B cell (primary cell): ENCODE measurements around the gene STARD9. TPM values are rescaled to one million over a fixed set of nuclear protein-coding genes. Genes with fewer than 3 reads are reported as not detected.

Source experiments
- ATAC-seq: fragments of 200-7000 bp; cut with Tn5 transposase; one replicate; pipeline ENCODE4 v1.10.0; 2021; ENCODE audit warnings: low read depth, mild to moderate bottlenecking, moderate number of reproducible peaks, moderate library complexity
- CTCF ChIA-PET: fragments of 350-600 bp; sonication (Branson Sonifier 250); formaldehyde crosslinking; loops from one replicate; lab custom pipeline; 2021; ENCODE audit warnings: antibody characterized with exemption, inconsistent platforms; lab: Charles Lee
- POLR2A ChIA-PET: fragments of 350-600 bp; sonication (Branson Sonifier 250); formaldehyde crosslinking; loops from one replicate; lab custom pipeline; 2021; ENCODE audit warnings: antibody characterized with exemption; lab: Charles Lee
- DNase-seq: peaks from one replicate; pipeline ENCODE4 v3.0.0; 2013
- H2AFZ ChIP-seq: 2 replicates; pipeline ENCODE4 v1.6.1; 2012; ENCODE audit warnings: mild to moderate bottlenecking, low read depth, low read length; ENCODE audit not compliant: insufficient read depth, poor library complexity, severe bottlenecking
- H3K27ac ChIP-seq, 2 donors: 1 replicate in 1 of 2; 2 replicates in 1 of 2; pipeline ENCODE4 v1.5.1; 2012 to 2013; ENCODE audit warnings: low read length in 2 of 2, mild to moderate bottlenecking in 2 of 2, moderate library complexity in 1 of 2
- H3K27me3 ChIP-seq, 4 experiments: fragments of 200-600 bp in 1 of 4; sonication (generic) in 1 of 4; replicated peaks in 1 of 4; 1 replicate in 2 of 4; 2 replicates in 2 of 4; pipeline versions ENCODE4 v1.6.1 to v1.7.0; 2013 to 2016; ENCODE audit warnings: low read length in 3 of 4, mild to moderate bottlenecking in 2 of 4, mixed read lengths in 1 of 4, moderate library complexity in 1 of 4; ENCODE audit not compliant: insufficient read depth in 4 of 4, control insufficient read depth in 3 of 4; ENCODE audit errors: control extremely low read depth in 1 of 4
- H3K36me3 ChIP-seq, 2 experiments: replicated peaks in 1 of 2; 1 replicate in 1 of 2; 2 replicates in 1 of 2; pipeline versions ENCODE4 v1.6.1 to v1.7.1; 2013; ENCODE audit warnings: low read length in 1 of 2; ENCODE audit not compliant: insufficient read depth in 2 of 2, control insufficient read depth in 1 of 2; ENCODE audit errors: control extremely low read depth in 1 of 2, extremely low read depth in 1 of 2
- H3K4me1 ChIP-seq, 2 donors: fragments of 200-600 bp in 1 of 2; sonication (generic) in 1 of 2; 1 replicate in 1 of 2; 2 replicates in 1 of 2; pipeline versions ENCODE4 v1.5.1 to v1.6.1; 2013 to 2017; ENCODE audit warnings: low read length in 2 of 2; ENCODE audit not compliant: control insufficient read depth in 2 of 2, insufficient read depth in 2 of 2
- H3K4me2 ChIP-seq: replicated peaks from 2 replicates; pipeline ENCODE3; 2012; ENCODE audit warnings: mild to moderate bottlenecking, low read depth, low read length; ENCODE audit not compliant: poor library complexity, severe bottlenecking
- H3K4me3 ChIP-seq, 5 experiments: fragments of 200-600 bp in 1 of 5; sonication (generic) in 1 of 5; 1 replicate in 3 of 5; 2 replicates in 2 of 5; pipeline versions ENCODE4 v1.5.1 to v1.7.0; 2011 to 2016; ENCODE audit warnings: low read length in 4 of 5, mild to moderate bottlenecking in 4 of 5, low read depth in 2 of 5, control low read depth in 1 of 5, moderate library complexity in 1 of 5; ENCODE audit not compliant: insufficient read depth in 1 of 5; ENCODE audit errors: control extremely low read depth in 1 of 5, extremely low read depth in 1 of 5
- H3K79me2 ChIP-seq: fragments of 200-600 bp; sonication (generic); one replicate; pipeline ENCODE4 v1.6.0; 2016; ENCODE audit warnings: low read length; ENCODE audit not compliant: control insufficient read depth, insufficient read depth
- H3K9ac ChIP-seq: fragments of 200-600 bp; sonication (generic); 2 replicates; pipeline ENCODE4 v1.6.1; 2017; ENCODE audit warnings: mild to moderate bottlenecking, low read length, moderate library complexity
- H3K9me3 ChIP-seq, 3 donors: one replicate each; pipeline versions ENCODE4 v1.6.1 to v1.7.1; 2013; ENCODE audit warnings: low read length in 2 of 3; ENCODE audit not compliant: control insufficient read depth in 2 of 3, insufficient read depth in 1 of 3; ENCODE audit errors: control extremely low read depth in 1 of 3
- H4K20me1 ChIP-seq: 2 replicates; pipeline ENCODE4 v1.6.0; 2012; ENCODE audit warnings: mild to moderate bottlenecking, low read length; ENCODE audit not compliant: insufficient read depth, control insufficient read depth, poor library complexity, severe bottlenecking
- H3K27ac Mint-ChIP-seq: one replicate; pipeline ENCODE4 v1.8.0; 2021; ENCODE audit warnings: mixed read lengths
- H3K27me3 Mint-ChIP-seq: one replicate; pipeline ENCODE4 v1.8.0; 2021; ENCODE audit warnings: mixed read lengths
- H3K4me1 Mint-ChIP-seq: one replicate; pipeline ENCODE4 v1.8.0; 2021; ENCODE audit warnings: mixed read lengths
- H3K4me3 Mint-ChIP-seq: one replicate; pipeline ENCODE4 v1.8.0; 2021; ENCODE audit warnings: mixed read lengths
- H3K9me3 Mint-ChIP-seq: one replicate; pipeline ENCODE4 v1.8.0; 2022; ENCODE audit warnings: mixed read lengths; ENCODE audit not compliant: insufficient read depth
- CTCF ChIP-seq: fragments of 200-600 bp; IDR thresholded peaks from one replicate; pipeline ENCODE4 v1.8.0; 2022; ENCODE audit warnings: antibody characterized with exemption, mild to moderate bottlenecking
- EZH2 ChIP-seq: IDR thresholded peaks from 2 replicates; pipeline ENCODE4 v1.6.1; 2012; ENCODE audit warnings: borderline replicate concordance, low read depth, mild to moderate bottlenecking, moderate library complexity, low read length; ENCODE audit not compliant: insufficient read depth, poor library complexity, severe bottlenecking
- WGBS: methylation state at CpG from one replicate; pipeline ENCODE4 v1.1.5; 2013; ENCODE audit warnings: missing lambda C conversion rate; ENCODE audit not compliant: insufficient coverage; 5-methylcytosine and 5-hydroxymethylcytosine counted together
- intact Hi-C: fragments of 100-400 bp; cut with micrococcal nuclease; formaldehyde crosslinking; loops from one replicate; pipeline ENCODE4 v1.10.0; 2022
- polyA plus RNA-seq: library from polyadenylated mRNA; depleted of rRNA; stranded (reverse); fragments of >200 nt; gene quantifications from 2 replicates; pipeline ENCODE4 v1.2.3, GENCODE V29; 2012
- total RNA-seq, 2 donors: library from RNA; stranded (reverse); fragments of 120-200 nt in 1 of 2; gene quantifications; 1 replicate in 1 of 2; 2 replicates in 1 of 2; pipeline versions ENCODE4 v1.2.3 to v1.2.4, GENCODE V29; 2013 to 2022

Gene STARD9
- total and polyA plus RNA-seq, 2 donors (not counting 1 experiment from before 2014, with no cell fraction given) = 5.0 to 23.1 TPM

GRCh38 chr15:42605796-42606195 is 30.4 kb downstream of the STARD9 start:
- ChIA-PET POLR2A (interaction anchor here (0.5 to 2.4 kb wide), 3 partner anchors 31 to 115 kb away, joined by 3 to 5 read pairs (median 4); partner anchors contain the start of genes STARD9 and ZNF106), CTCF (interaction anchor here (1.0 to 1.1 kb wide), 3 partner anchors 10 to 30 kb away, joined by 3 to 4 read pairs (median 3); partner anchors contain the start of gene STARD9)
- DNase-seq = no peak
- Mint-ChIP-seq H3K27me3 (no peaks in the 10 kb centered on the region), H3K9me3 (no peaks in the 10 kb centered on the region), H3K4me1 (peaks cover 63% of the 10 kb centered on the region), H3K27ac (peak overlapping the region; percentile 81), H3K4me3 (peak overlapping the region; percentile 75)
- Histone ChIP-seq H3K9ac (peak overlapping the region; percentile 33), H4K20me1 (no peaks in the 10 kb centered on the region), H3K27me3 (no peaks in the 10 kb centered on the region), H3K9me3 (peaks cover 0 to 8% (median 6%) of the 10 kb centered on the region in 3 donors), H3K4me1 (peaks cover 40 to 49% of the 10 kb centered on the region in 2 donors), H3K27ac (peak overlapping the region in 1 of 2 donors; percentile 64), H2AFZ (peak overlapping the region; percentile 60), H3K36me3 (no peaks in the 10 kb centered on the region), H3K4me2 (peak overlapping the region; percentile 56), H3K4me3 (no peak overlapping the region), H3K79me2 (no peaks in the 10 kb centered on the region)
- intact Hi-C loops = loop anchor here (1.0 kb wide), 1 partner anchor 24 kb away; no protein-coding TSS in a partner anchor
- WGBS = no CpG with 5 or more reads among the region's 3 CpGs
- no peak for TF ChIP-seq CTCF
- TF ChIP-seq EZH2 = no peak
- ATAC-seq = no peak

GRCh38 chr15:42608110-42608531 is 32.7 kb downstream of the STARD9 start:
- ChIA-PET POLR2A (no interaction called here), CTCF (interaction anchor here (1.2 kb wide), 1 partner anchor 27 kb away, joined by 3 read pairs; no protein-coding TSS in a partner anchor)
- no peaks in the 10 kb centered on the region for H3K9me3 Mint-ChIP-seq
- DNase-seq (peak; percentile 66), ATAC-seq (peak; percentile 66)
- H3K27ac Mint-ChIP-seq = peak overlapping the region; percentile 75
- H3K4me3 Mint-ChIP-seq = peak overlapping the region; percentile 71
- peak overlapping the region; percentile 30 for H3K9ac ChIP-seq
- no peaks in the 10 kb centered on the region for H3K27me3 Mint-ChIP-seq
- 0% methylated on average over 2 of the region's 4 CpGs for WGBS
- H3K4me1 Mint-ChIP-seq = peaks cover 54% of the 10 kb centered on the region
- H3K79me2 ChIP-seq = no peaks in the 10 kb centered on the region
- H3K4me3 ChIP-seq = peak overlapping the region in 1 of 5 experiments; percentile 16
- intact Hi-C loops = no loop called here
- H3K9me3 ChIP-seq = no peaks in the 10 kb centered on the region
- peak overlapping the region; percentile 2 to 16 for H3K27ac ChIP-seq
- H3K4me2 ChIP-seq = peak overlapping the region; percentile 52
- peak overlapping the region; percentile 30 for H2AFZ ChIP-seq
- peaks cover 40 to 48% of the 10 kb centered on the region in 2 donors for H3K4me1 ChIP-seq
- TF ChIP-seq CTCF = no peak
- no peak for TF ChIP-seq EZH2
- no peaks in the 10 kb centered on the region for H3K27me3 ChIP-seq
- no peaks in the 10 kb centered on the region for H4K20me1 ChIP-seq
- no peaks in the 10 kb centered on the region for H3K36me3 ChIP-seq
